HG03108 (cell line): Measurements from ENCODE around the gene NIM1K.
"Not testable (repeated sequence)": the region's sequence is repeated elsewhere in the genome, so short reads cannot be mapped to it uniquely, and the experiment has no call there.

Source experiments
- ATAC-seq: cut with Tn5 transposase; IDR thresholded peaks from one replicate; pipeline ENCODE4 v1.9.1; 2021; ENCODE audit warnings: moderate library complexity; ENCODE audit not compliant: unreplicated experiment

The NIM1K gene

DNA sequence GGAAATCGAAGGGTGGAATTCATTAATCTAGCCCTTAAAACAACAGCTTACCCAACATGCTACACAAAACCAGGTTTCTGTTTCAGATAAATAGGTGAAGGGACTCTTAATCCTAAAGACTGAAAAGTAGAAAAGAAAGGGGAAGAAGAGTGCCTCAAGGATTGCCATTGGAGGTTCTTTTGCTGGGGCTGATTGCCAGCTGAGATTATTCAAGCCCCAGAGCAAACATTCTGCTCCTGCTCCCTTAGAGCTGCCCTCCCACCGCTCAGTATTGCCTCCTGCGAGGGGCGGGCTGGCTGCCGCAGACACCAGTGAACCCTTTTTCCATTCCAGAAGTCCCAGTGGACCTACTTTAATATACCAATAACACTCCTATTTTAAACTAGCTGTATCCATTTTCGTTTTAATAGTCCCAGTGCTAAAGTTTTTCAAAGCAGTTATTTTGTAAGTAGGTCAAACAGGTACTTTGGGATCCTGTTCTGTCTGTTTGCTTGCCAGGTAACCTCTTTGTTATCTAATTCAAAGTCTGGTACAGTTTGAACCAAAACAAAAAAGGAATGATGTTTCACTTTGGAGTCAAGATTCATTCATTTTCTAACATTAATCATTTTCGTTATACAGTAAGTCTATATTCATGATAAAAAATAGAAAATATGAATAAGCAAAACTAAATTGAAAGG, 82.5 kb downstream of the NIM1K start:
- no peak for ATAC-seq

DNA sequence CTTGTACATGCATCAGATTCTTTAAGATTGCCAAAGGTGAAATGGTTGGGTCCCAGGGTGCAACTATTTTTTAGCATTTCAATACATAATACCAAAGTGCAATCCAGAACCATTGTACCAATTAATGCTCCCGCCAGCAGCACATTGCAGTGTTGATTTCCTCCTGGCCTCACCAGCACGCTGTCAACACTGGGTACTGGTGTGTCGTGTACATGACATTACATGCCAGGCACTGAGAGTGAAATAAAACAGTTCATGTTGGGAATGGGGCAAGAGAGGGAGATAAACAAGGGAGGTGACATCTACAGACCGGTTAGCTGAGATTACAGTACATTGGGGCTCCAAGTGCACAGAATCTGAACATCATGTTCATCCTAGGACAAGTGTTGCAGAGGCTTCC, 83.4 kb downstream of the NIM1K start:
- no peak for ATAC-seq

DNA sequence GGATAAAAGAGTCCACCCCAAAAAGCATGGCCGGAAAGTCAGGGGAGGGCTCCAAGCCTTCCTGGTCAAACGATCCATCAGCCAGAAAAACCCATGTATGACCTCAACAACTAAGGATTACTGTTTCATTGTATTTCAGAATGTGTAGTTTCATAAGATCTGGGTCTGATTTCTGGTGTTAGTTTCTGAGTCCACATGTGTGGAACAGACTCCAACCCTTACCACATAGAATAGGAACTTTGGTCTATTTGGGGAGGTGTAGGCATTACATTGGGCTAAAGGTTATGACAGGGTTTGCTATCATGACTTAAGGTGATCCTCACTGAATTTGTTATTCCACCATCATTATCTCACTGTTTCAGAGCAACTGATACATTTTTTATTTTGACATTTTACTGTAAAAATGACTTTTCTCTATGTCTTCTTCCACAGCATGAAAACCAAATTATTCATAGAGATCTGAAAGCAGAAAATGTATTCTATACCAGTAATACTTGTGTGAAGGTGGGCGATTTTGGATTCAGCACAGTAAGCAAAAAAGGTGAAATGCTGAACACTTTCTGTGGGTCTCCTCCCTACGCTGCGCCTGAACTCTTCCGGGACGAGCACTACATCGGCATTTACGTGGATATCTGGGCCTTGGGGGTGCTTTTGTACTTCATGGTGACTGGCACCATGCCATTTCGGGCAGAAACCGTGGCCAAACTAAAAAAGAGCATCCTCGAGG, 87.7 kb downstream of the NIM1K start:
- ATAC-seq: no peak

DNA sequence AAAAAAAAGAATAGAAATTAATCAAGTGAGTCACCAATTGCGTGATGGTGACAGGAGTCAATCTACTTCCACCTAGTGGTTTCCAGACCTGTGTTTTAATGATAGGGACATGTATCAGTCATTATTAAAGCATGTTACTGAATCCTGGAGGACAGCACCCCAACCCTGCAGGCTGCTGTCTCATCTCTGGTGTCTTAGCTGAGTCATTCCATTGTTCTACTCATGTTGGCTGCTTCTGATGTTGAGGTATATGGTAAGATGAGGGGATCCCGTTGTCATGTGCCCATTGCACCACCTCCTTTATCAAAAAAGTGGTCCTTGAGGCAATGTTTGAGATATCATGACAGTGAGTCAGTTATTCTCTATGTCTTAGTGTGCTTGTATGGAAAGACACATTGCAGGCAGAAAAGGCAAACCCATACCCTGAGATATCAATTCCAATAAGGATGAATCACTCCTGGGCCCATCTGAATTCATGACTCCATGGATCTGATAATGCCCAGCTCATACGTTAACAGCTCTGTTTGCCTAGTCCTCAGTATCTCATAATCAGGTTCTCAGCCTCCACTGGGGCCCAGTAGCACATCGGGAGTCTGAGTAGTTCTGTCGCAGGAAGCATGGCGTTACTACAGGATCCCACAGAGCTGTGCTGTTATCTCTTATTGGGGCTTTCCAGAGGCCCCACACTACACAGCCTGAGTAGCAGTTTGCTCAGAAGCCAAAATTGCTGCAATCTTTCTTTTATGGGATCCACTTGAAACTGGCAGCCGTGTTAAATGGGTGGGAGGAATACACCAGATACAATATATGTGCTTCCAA, 90.0 kb downstream of the NIM1K start:
- ATAC-seq: no peak

DNA sequence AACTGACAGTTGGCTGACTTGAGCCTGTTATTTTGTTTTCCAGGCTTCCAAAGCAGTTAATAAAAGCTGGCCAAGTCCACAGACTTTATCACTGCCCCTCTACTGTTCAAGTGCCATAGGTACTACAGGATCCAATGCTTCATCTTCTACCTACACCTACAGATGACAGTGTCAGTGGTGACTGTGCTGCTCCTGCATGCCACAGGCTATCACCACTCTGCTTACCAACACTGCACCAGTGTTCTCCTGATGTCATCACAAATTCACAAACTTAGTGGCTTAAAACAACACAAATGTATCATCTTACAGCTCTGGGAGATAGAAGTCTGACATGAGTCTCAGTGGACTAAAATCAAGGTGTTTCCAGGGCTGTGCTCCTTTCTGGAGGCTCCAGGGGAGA, 94.6 kb downstream of the NIM1K start:
- ATAC-seq: no peak

DNA sequence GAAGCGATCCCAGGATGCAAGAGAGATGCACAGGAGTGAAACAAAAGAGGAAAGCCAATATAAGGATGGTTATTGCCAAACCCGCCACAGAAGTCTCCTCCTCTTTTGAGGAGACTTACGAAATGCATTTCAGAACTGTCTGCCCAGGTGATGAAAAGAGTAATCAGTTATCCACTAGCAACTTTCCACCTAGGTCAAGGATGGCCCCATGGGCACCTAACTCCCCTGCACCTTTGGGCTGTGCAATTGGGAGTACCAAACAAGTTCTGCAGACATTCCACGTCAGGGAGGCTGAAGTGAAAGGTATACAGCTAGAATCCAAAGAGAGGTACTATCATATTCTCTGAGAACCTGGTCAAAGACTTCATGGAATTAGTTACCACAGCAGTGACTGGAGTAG, 95.5 kb downstream of the NIM1K start:
- ATAC-seq: no peak

DNA sequence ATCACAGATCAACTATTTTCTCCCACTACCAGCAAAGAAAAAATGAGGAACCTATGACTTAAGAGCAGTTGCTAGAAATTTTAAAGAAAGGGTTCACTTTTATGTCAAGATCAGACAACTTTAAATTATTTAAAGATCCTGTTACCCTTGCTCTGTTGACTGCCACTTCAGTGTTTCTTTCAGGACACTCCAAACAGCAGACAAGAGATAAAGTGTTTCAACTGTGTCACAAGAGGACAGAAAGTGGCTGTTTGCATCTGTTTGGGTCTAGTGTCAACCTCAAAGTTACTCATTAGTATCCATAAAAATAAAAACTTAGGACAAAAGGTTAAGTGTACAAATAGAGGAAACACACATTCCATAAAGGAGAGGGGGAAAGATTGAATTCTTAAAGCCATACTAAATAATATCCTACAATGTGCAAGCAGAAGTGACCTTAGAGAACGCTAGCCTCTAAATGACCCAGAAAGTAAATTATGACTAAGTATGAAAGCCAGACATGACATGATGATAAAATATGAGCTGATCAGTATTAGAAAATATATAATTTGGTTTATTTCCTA, 96.3 kb downstream of the NIM1K start:
- no peak for ATAC-seq

DNA sequence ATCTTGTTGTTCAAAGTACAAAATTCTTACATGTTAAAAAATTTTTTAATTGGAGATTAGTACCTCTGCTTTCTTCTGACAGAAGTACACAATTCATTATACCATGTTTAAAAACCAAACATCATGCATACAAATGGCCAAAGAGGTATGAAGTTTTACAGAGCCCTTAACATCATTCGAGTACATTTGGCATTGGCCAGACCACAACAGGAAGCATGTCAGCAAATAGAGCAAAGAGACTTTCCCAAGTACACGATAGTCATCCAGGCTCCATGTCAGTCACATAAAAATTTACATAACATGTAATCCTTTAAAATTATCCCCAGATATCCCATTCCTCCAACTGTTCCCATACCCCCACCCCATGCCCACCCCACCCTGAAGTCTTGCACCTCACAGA, 98.7 kb downstream of the NIM1K start:
- no peak for ATAC-seq

DNA sequence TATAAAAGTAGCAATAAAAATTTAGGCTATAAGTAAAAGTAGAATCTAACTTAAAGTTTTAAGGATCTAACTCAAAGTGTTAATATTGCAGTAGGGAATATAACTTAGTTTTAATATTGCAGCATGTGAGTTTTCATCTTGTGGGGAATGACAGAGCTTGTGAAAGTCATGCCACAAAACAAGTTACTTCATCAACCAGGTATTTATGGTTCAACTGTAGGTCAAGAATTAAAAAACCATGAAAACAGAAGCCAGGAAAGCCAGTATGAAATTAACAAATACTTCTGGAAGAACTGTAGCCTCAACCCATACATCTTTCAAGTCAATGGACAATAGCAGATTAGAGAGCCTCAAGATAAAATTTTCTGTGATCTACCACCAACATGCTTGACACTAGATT, 102.2 kb downstream of the NIM1K start:
- no peak for ATAC-seq

DNA sequence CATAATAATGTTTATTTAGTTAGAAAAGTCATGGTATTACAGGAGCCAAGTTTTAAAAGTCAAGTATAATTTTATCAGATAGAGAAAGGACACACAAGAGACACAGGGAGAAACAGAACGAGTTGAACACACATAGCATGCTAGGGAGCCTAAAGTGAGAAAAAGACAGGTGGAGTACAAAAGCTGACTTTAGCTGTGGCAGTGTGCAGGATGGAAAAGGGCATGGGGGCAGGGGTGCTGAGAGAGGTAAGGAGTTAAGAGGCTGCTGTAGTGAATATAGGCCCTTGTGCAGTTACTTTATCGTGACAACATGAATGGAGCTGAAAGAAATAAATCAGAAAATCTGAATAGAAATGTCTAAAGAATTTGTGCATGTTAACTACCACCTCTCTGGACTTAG, 103.2 kb downstream of the NIM1K start:
- no peak for ATAC-seq

DNA sequence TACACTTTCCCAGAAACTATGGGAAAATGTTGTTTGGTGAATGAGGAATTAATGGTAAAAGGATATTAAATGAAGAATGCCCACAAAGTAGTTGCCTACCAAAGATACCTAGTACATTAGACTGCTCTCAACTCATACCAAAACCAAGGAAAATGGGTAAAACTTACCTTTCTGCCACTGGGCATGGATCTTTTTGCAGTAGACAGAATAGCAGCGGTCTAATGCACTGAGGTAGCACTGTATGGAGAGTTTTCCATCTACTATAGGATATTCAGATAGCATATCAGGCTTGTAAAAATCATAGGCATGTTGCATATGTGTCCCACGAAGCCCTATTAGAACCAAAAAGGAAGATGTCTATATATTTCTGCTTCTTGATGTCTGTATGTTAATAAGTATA, 104.8 kb downstream of the NIM1K start:
- ATAC-seq: no peak

DNA sequence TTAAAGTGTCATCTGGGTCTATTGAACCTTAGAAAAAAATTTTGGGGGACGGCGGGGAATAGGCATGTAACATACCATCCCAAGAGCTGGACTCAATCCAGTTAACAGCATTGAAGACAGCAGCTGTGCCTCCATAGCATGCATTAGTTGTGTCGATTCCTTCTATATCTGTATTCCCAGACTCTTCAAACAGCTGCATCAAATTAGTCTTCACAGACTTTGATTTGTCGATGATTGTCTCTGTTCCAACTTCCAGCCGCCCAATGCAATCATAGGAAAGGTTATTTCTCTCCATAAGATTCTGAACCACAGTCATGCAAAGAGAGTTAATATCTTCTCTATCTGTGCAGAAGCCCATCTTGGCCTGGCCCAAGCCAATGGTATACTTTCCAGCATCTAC, 106.4 kb downstream of the NIM1K start:
- ATAC-seq: no peak

DNA sequence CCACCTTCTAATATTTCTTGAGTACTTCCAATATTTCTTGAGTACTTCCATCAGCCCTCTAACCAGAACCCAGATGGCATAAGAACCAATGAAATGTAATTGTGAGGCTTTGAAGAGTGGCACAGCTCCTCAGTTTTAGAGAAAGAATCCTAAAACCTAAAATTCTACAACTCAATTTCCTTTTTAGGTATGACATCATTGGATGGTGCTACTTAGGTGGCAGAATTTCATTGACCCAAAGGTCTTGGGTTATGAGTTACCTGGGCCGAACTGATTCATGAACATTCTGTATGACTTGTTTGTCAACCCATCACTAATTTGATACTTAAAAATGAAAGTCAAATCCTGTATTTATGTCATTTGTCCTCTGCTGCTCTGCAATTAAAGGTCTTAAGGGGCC, 108.1 kb downstream of the NIM1K start:
- no peak for ATAC-seq

DNA sequence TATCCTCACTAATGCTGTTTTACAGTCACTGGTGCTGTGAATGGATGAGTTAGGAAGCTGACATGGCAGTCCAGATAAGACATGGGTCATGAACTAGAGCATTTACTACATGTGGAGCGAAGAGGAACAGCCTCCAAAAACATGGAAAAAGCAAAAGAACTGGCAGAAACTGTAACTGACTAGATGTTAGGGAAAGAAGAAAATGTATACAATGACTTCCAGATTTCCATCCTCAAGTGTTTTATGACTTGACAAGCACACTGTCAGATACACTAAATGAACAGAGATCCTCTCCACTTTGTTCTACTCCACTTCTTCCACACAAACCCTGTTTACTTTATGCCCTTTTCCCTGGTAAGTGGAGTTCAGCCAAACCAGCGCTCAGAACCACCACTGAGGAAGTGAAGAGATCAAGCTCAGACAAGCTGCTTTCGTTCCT, 109.6 kb downstream of the NIM1K start:
- ATAC-seq: no peak

DNA sequence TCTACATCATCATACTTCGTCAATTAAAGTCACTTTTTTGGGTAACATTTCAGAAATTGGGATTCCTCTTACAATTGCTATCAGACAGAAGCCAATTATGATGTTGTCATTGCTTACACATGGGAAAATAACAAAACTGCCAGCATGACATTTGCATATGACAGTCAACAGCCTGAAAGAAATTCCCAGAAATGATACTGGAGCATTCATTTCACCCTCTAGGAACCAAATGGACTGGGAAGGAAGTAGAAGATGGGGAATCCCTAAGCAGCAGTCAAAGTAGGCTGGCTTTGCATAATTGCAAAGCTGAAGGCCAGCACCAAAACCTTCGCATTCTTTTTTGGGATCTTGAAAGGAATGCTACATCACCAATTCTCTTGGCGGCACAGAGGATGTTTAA, 110.5 kb downstream of the NIM1K start:
- no peak for ATAC-seq

DNA sequence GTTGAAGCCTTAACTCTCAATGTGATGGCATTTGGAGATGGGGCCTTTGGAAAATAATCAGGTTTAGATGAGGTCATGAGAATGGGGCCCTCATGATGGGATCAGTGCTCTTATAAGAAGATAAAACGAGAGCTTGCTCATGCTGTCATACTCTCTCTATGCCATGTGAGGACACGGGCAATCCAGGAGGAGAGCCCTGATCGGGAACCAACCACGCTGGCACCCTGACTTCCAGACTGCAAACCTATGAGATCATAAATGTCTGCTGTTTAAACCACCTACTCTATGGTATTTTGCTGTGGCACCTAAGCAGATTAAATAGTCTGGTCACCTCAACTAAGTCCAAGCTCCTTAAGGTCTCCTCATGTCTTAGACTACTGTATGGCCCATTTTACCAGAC, 111.2 kb downstream of the NIM1K start:
- ATAC-seq: no peak

DNA sequence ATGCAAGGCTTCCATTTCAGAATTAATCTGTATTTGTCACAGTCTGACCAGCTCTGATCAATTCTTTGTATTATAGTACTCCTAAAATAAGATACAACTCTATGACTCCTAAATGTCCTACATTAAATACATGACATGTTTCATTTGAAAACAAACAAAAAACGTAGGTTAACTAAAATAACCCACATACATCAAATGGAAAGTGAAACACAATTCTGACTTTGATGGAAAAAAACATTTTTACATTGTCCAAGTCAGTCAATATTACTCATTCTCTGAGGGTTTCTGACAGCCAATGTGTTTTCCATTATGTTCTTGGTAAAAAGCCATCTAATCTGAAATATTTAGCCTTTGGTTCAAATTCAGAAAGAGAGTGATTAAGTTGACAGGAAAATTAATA, 112.5 kb downstream of the NIM1K start:
- no peak for ATAC-seq

DNA sequence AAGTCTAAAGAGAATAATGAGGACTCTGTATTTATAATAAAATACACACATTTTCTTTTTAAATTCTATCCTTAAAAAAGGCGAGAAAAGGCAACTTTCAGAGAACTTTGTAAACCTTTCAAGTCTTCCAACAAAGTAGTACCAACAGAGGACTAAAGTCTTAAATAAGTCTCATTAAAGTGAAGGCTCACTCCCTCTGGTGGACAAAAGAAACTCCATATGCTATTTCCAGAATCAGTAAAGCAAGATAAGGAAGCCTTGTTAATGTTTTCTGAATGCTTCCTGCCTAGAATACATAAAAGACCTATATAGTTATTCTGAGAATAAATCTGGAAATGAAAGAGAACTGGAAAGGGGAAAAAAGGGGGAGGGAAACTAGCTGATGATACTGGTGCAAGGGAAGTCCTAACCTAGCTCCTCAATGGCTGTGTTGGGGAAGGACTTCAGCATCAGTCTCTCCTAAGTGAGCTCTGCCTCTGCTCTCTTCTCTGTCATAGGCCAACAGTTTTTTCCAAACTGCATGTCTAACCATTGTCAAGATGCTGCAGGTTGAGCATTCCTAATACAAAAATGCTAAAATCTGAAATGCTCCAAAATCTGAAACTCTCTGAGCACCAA, 114.0 kb downstream of the NIM1K start:
- no peak for ATAC-seq

DNA sequence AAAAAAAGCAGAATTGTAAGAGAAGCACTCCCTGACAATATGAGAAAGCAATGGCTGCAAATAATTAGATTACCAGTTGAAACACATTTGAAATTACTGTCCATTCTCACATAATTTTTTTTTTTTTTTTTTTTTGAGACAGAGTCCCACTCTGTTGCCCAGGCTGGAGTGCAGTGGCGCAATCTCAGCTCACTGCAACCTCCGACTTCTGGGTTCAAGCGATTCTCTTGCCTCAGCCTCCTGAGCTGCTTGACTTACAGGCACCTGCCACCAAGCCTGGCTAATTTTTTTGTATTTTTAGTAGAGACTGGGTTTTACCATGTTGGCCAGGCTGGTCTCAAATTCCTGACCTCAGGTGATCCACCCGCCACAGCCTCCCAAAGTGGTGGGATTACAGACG, 114.9 kb downstream of the NIM1K start:
- not testable (repeated sequence) for ATAC-seq

DNA sequence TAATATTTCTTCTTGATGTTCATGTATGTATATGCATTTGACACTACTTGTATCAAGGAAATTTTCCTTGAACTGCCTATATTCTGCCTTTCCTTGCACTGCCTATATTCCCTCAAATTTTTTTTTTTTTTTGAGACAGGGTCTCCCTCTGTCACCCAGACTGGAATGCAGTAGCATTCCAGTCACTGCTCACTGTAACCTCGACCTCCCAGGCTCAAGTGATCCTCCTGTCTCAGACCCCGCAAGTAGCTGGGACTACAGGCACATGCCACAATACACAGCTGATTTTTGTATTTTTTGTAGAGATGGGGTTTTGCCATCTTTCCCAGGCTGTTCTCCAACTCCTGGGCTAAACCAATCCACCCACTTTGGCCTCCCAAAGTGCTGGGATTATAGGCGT, 117.1 kb downstream of the NIM1K start:
- ATAC-seq: no peak

DNA sequence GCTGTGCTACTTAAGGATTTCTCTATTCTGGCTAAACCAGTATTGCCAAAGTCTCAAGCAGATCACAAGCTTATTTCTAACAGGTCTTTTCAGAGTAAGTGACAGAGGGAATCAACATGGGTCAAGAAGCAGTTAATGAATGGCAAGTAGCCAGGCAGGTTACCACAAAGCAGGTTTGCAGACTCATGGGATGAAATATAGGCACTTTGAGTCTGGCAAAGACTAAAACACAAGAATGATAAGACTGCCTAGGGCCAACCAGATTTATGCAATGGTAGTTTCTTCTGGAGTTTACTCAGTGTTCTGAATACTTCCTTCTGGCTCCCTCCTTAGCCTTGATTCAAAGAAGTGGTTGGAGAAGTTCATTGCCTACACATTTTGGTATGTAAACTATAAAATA, 117.6 kb downstream of the NIM1K start:
- no peak for ATAC-seq
